Adrenal gland (tissue), 12 donors: ENCODE results near the gene TPRX1. TPM values are rescaled to one million over a fixed set of nuclear protein-coding genes. Genes with fewer than 3 reads are reported as not detected.

ENCODE experiments used
- DNase-seq, 7 donors: peaks; one replicate each; pipeline ENCODE4 v3.0.0-alpha.2; 2019 to 2020
- H3K27ac ChIP-seq, 5 donors: fragments of 200-600 bp; sonication (generic) in 4 of 5; 1 replicate in 3 of 5; 2 replicates in 2 of 5; pipeline versions ENCODE4 v1.5.1 to v1.8.0; 2016 to 2020; ENCODE audit warnings: mild to moderate bottlenecking in 1 of 5
- H3K27me3 ChIP-seq: fragments of 200-600 bp; 2 replicates; pipeline ENCODE4 v1.8.0; 2021
- H3K36me3 ChIP-seq, 2 donors: fragments of 200-600 bp; replicated peaks in 1 of 2; 1 replicate in 1 of 2; 2 replicates in 1 of 2; pipeline versions ENCODE4 v1.5.1 to v1.8.0; 2018 to 2022
- H3K4me1 ChIP-seq, 2 donors: fragments of 200-600 bp; replicated peaks in 1 of 2; 1 replicate in 1 of 2; 2 replicates in 1 of 2; pipeline versions ENCODE4 v1.5.1 to v1.8.0; 2018 to 2021
- H3K4me3 ChIP-seq, 4 donors: fragments of 200-600 bp; sonication (generic) in 3 of 4; one replicate each; pipeline ENCODE4 v1.5.1; 2016 to 2018
- H3K9me3 ChIP-seq, 3 donors: fragments of 200-600 bp; sonication (generic) in 1 of 3; replicated peaks in 1 of 3; 1 replicate in 2 of 3; 2 replicates in 1 of 3; pipeline versions ENCODE4 v1.5.1 to v1.8.0; 2016 to 2021
- CTCF ChIP-seq, 6 experiments: fragments of 450-650 bp in 4 of 6; fragments of 200-600 bp in 2 of 6; sonication (generic) in 1 of 6; IDR thresholded peaks; 1 replicate in 5 of 6; 2 replicates in 1 of 6; pipeline versions ENCODE4 v1.5.1 to v1.8.0; 2016 to 2021; ENCODE audit warnings: antibody characterized with exemption in 6 of 6, mild to moderate bottlenecking in 2 of 6, moderate library complexity in 1 of 6
- POLR2A ChIP-seq, 2 donors: fragments of 450-650 bp; IDR thresholded peaks; one replicate each; pipeline ENCODE4 v1.6.1; 2017; ENCODE audit warnings: antibody characterized with exemption in 2 of 2, mild to moderate bottlenecking in 2 of 2, moderate library complexity in 1 of 2
- WGBS, 4 donors: extraction: QIAGEN DNeasy Blood & Tissue Kit in 2 of 4; methylation state at CpG; one replicate each; pipeline versions ENCODE4 v1.1.5 to v1.1.7; 2013 to 2017; 5-methylcytosine and 5-hydroxymethylcytosine counted together
- intact Hi-C, 2 donors: fragments of 100-400 bp; cut with DNase I; formaldehyde crosslinking; loops; one replicate each; pipeline versions ENCODE4 v1.14.1 to v1.15.0; 2022 to 2023
- polyA plus RNA-seq, 3 donors: library from polyadenylated mRNA; stranded (reverse); fragments of 200-250 nt in 2 of 3; fragments of 350-450 nt in 1 of 3; fragmentation: Illumina TruSeq in 1 of 3; extraction: RNeasy Lipid Tissue Mini Kit (QIAGEN cat#74804) in 1 of 3; gene quantifications; one replicate each; pipeline ENCODE4 v1.2.3, GENCODE V29; 2013 to 2014
- total RNA-seq, 9 donors: library from RNA; depleted of rRNA in 4 of 9; stranded (reverse); fragments of >200 nt in 4 of 9; fragments of 120-200 nt in 1 of 9; fragmentation: NEBNext Ultra II Directional in 1 of 9; extraction: Animal tissue kit (Norgen Biotek cat#: 25700) in 1 of 9; gene quantifications; one replicate each; pipeline versions ENCODE4 v1.1.0 to v1.2.4, GENCODE V29; 2013 to 2023
- donor health status: healthy with polysubstance abuse.
- donor health status: Bipolar disorder and iron deficiency.
- donor health status: DM: yes; HTN: yes; CAD: no.
- donor health status: DM: no; HTN: no; CAD: no.
- donor health status: DM: no; HTN: no; CAD: no.
- donor health status: DM: yes; HTN: yes; CAD: no.

Gene TPRX1
- total and polyA plus RNA-seq, 12 donors: not detected

- Histone ChIP-seq H3K9me3 (no peaks in the 10 kb centered on the region), H3K27ac (no peak overlapping the region), H3K36me3 (peaks cover 0 to 9% of the 10 kb centered on the region in 2 donors), H3K27me3 (no peaks in the 10 kb centered on the region), H3K4me1 (no peaks in the 10 kb centered on the region), H3K4me3 (no peak overlapping the region)
- TF ChIP-seq POLR2A (IDR thresholded peaks at IDR 0.05): no peak
- TF ChIP-seq CTCF (IDR thresholded peaks at IDR 0.05): no peak
- WGBS, 4 donors: 54 to 79% (median 64%) methylated on average over 3 of the region's 3 CpGs
- intact Hi-C loops: no loop called here
- no peak for DNase-seq
These were observed 42.2 kb downstream of the TPRX1 start for GRCh38 chr19:47762151-47762550.

- Histone ChIP-seq H3K27ac (no peak overlapping the region), H3K4me1 (no peaks in the 10 kb centered on the region), H3K27me3 (no peaks in the 10 kb centered on the region), H3K36me3 (peaks cover 0 to 15% of the 10 kb centered on the region in 2 donors), H3K9me3 (no peaks in the 10 kb centered on the region), H3K4me3 (no peak overlapping the region)
- TF ChIP-seq POLR2A (IDR thresholded peaks at IDR 0.05) (no peak), CTCF (IDR thresholded peaks at IDR 0.05) (no peak)
- intact Hi-C loops: no loop called here
- no peak for DNase-seq
- 59 to 82% (median 64%) methylated on average over 5 of the region's 5 CpGs for WGBS, 4 donors
These were observed 42.8 kb downstream of the TPRX1 start for GRCh38 chr19:47761566-47761965.

GRCh38 chr19:47760632-47760999 is 43.7 kb downstream of the TPRX1 start:
- intact Hi-C loops: no loop called here
- no peak for DNase-seq
- 71 to 81% (median 77%) methylated on average over 5 of the region's 5 CpGs for whole genome bisulfite sequencing, 4 donors
- Histone ChIP-seq H3K9me3 (no peaks in the 10 kb centered on the region), H3K4me1 (no peaks in the 10 kb centered on the region), H3K4me3 (no peak overlapping the region), H3K36me3 (peaks cover 0 to 25% of the 10 kb centered on the region in 2 donors), H3K27me3 (no peaks in the 10 kb centered on the region), H3K27ac (no peak overlapping the region)
- TF ChIP-seq POLR2A (IDR thresholded peaks at IDR 0.05) (no peak), CTCF (IDR thresholded peaks at IDR 0.05) (no peak)

GRCh38 chr19:47758443-47758804 is 45.9 kb downstream of the TPRX1 start:
- DNase-seq: no peak
- no peak overlapping the region for H3K4me3 ChIP-seq
- no peak for TF ChIP-seq POLR2A (IDR thresholded peaks at IDR 0.05)
- no peak for TF ChIP-seq CTCF (IDR thresholded peaks at IDR 0.05)
- no peaks in the 10 kb centered on the region for H3K27me3 ChIP-seq
- no peak overlapping the region for H3K27ac ChIP-seq
- no peaks in the 10 kb centered on the region for H3K9me3 ChIP-seq
- intact Hi-C loops: no loop called here
- H3K4me1 ChIP-seq: no peaks in the 10 kb centered on the region
- WGBS, 4 donors: 86 to 92% (median 88%) methylated on average over 5 of the region's 5 CpGs
- peaks cover 0 to 47% of the 10 kb centered on the region in 2 donors for H3K36me3 ChIP-seq
